PFSK-1 (cell line): ENCODE measurements around the gene IMPG1.

ENCODE experiments used
- FOXP2 ChIP-seq: optimal IDR thresholded peaks from 2 replicates; pipeline ENCODE3; 2011; ENCODE audit warnings: borderline replicate concordance, control low read depth, inconsistent platforms; ENCODE audit not compliant: insufficient read depth; ENCODE audit errors: extremely low read length, extremely low read depth
- POLR2AphosphoS5 ChIP-seq: IDR thresholded peaks from 2 replicates; pipeline ENCODE4 v1.6.1; 2012; ENCODE audit warnings: low read depth, mild to moderate bottlenecking, control low read depth, low read length, moderate library complexity
- SIN3A ChIP-seq: IDR thresholded peaks from 2 replicates; pipeline ENCODE4 v1.6.1; 2012; ENCODE audit warnings: mild to moderate bottlenecking, low read length, moderate library complexity, borderline replicate concordance; ENCODE audit not compliant: insufficient read depth
- TAF1 ChIP-seq: IDR thresholded peaks from 2 replicates; pipeline ENCODE4 v1.6.1; 2012; ENCODE audit warnings: low read length, control low read depth, borderline replicate concordance; ENCODE audit not compliant: insufficient read depth
- TF ChIP-seq, protein P1 (sequence below), 2 experiments: IDR thresholded peaks; 2 replicates each; pipeline versions ENCODE4 v1.6.1 to v1.8.0; 2011 to 2012; ENCODE audit warnings: low read depth in 2 of 2, low read length in 2 of 2, control low read depth in 1 of 2, inconsistent platforms in 1 of 2, mild to moderate bottlenecking in 1 of 2, moderate library complexity in 1 of 2; ENCODE audit not compliant: insufficient read depth in 1 of 2

The IMPG1 gene

DNA sequence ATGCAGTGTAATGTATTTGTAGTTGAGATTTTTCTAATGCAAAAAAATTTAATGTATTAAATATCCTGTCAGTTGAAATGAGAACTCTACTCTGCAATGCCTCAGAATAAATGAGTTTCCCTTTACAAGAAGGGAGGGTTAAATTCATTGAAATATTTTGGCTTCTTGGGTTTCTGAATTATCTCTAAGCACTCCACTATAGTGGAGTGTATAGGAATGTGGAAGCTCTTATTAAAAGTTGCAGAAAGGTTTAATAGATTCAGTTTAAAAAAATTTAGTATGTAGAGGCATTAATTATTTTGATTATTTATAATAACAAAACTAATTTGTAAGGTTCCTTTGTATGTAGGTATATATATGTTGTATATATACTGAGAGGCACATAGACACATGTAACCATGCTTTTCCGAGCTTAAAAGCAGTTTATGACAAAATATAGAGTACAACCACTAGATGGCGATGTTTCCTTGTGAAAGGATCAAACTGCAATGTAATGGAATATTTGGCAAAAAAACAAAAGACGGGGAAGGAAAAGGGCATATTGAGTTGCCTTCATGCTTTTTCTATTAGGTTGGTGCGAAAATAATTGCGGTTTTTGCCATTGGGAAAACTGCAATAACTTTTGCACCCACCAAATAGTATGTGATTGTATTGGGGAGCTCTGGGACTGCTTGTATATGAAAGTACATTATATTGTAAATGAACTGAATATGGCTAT is 179.2 kb downstream of the IMPG1 start:
- TF ChIP-seq TAF1 (no peak), FOXP2 (no peak), POLR2AphosphoS5 (no peak), SIN3A (no peak)
- TF ChIP-seq, protein P1, sequence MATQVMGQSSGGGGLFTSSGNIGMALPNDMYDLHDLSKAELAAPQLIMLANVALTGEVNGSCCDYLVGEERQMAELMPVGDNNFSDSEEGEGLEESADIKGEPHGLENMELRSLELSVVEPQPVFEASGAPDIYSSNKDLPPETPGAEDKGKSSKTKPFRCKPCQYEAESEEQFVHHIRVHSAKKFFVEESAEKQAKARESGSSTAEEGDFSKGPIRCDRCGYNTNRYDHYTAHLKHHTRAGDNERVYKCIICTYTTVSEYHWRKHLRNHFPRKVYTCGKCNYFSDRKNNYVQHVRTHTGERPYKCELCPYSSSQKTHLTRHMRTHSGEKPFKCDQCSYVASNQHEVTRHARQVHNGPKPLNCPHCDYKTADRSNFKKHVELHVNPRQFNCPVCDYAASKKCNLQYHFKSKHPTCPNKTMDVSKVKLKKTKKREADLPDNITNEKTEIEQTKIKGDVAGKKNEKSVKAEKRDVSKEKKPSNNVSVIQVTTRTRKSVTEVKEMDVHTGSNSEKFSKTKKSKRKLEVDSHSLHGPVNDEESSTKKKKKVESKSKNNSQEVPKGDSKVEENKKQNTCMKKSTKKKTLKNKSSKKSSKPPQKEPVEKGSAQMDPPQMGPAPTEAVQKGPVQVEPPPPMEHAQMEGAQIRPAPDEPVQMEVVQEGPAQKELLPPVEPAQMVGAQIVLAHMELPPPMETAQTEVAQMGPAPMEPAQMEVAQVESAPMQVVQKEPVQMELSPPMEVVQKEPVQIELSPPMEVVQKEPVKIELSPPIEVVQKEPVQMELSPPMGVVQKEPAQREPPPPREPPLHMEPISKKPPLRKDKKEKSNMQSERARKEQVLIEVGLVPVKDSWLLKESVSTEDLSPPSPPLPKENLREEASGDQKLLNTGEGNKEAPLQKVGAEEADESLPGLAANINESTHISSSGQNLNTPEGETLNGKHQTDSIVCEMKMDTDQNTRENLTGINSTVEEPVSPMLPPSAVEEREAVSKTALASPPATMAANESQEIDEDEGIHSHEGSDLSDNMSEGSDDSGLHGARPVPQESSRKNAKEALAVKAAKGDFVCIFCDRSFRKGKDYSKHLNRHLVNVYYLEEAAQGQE (IDR thresholded peaks at IDR 0.05; ENCODE audit: insufficient read depth in 1 of 2, low read depth in 2 of 2, low read length in 2 of 2): no peak

DNA sequence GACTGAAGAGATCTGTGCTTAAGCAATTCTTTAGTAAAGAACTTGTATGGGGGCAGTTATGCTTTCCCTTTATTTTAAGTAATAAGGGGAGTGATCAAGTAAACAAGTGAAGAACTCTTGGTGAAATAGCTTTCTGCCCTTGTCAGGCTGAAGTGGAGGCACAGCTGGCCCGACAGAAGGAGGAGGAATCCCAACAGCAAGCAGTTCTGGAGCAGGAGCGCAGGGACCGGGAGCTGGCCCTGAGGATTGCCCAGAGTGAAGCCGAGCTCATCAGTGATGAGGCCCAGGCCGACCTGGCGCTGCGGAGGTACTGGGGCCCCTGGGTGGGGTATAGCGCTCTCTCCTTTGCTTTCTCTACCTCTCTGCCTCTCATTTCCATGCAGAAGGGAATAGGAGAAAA is 180.1 kb downstream of the IMPG1 start:
- no peak for TF ChIP-seq FOXP2
- TF ChIP-seq TAF1: no peak
- no peak for TF ChIP-seq SIN3A
- TF ChIP-seq POLR2AphosphoS5: no peak
- TF ChIP-seq, protein P1 (IDR thresholded peaks at IDR 0.05; ENCODE audit: insufficient read depth in 1 of 2, low read depth in 2 of 2, low read length in 2 of 2): no peak

DNA sequence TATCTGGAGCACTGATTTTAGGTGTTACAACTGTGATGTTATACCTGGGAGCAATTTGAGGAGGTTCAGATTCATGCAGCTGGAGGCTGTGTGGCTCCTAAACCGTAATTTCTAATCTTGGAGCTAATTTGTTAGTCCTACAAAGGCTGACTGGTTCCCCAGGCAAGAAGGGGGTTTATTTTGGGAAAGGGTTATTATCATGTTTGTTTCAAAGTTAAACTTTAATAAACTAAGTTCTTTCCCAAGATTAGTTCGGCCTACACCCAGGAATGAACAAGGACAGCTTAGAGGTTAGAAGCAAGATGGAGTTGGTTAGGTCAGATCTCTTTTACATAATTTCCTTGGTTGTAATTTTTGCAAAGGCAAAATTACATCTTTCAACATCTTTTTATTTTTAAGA is 187.6 kb downstream of the IMPG1 start:
- TF ChIP-seq, protein P1 (IDR thresholded peaks at IDR 0.05; ENCODE audit: insufficient read depth in 1 of 2, low read depth in 2 of 2, low read length in 2 of 2): no peak
- no peak for TF ChIP-seq POLR2AphosphoS5
- TF ChIP-seq TAF1: no peak
- no peak for TF ChIP-seq SIN3A
- TF ChIP-seq FOXP2: no peak

DNA sequence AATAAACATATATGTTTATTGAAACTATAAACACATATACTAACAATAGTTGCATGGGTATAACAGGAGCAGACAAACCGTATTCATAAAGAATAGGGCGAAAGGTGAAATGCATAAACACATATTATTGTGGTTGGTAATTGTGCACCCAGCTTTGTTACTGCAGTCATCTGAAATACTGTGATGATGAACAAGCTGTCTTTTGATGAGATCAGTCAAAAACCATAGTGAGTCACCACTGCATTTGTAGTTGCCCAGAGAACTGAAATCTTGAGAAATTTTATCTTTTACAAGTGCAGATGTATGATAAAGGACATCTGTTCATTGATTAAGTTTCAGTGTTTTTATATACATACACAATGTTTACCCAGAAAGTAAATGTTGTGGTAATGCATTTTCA is 189.7 kb downstream of the IMPG1 start:
- no peak for TF ChIP-seq TAF1
- no peak for TF ChIP-seq POLR2AphosphoS5
- no peak for TF ChIP-seq FOXP2
- TF ChIP-seq SIN3A: no peak
- TF ChIP-seq, protein P1 (IDR thresholded peaks at IDR 0.05; ENCODE audit: insufficient read depth in 1 of 2, low read depth in 2 of 2, low read length in 2 of 2): no peak

GRCh38 chr6:75880305-75880704 is 192.2 kb downstream of the IMPG1 start:
- TF ChIP-seq POLR2AphosphoS5 (no peak), TAF1 (no peak), SIN3A (no peak), FOXP2 (no peak)
- TF ChIP-seq, protein P1 (IDR thresholded peaks at IDR 0.05; ENCODE audit: insufficient read depth in 1 of 2, low read depth in 2 of 2, low read length in 2 of 2): no peak
